Activated CD8-positive, alpha-beta memory T cell treated with anti-CD3 and anti-CD28 coated beads, Interleukin-2, amount 50 U/mL, for 48 hours (primary cell): Measurements from ENCODE around the gene STK35.

Experiments
- DNase-seq: peaks from one replicate; pipeline ENCODE4 v3.0.0-alpha.2; 2020

Gene STK35

GRCh38 chr20:2108498-2108897, 6.9 kb downstream of the STK35 start:
- no peak for DNase-seq

- DNase-seq, result no peak
Measured at GRCh38 chr20:2108987-2109386, 7.4 kb downstream of the STK35 start.

GRCh38 chr20:2109425-2110210, 8.0 kb downstream of the STK35 start:
- no peak for DNase-seq

GRCh38 chr20:2112910-2113309, 11.3 kb downstream of the STK35 start:
- no peak for DNase-seq

GRCh38 chr20:2114127-2114959, 12.7 kb downstream of the STK35 start:
- no peak for DNase-seq

GRCh38 chr20:2114990-2115681, 13.5 kb downstream of the STK35 start:
- DNase-seq, result no peak

GRCh38 chr20:2116170-2116940, 14.7 kb downstream of the STK35 start:
- DNase-seq, result no peak

- DNase-seq, result no peak
Measured at GRCh38 chr20:2118783-2119182, 17.2 kb downstream of the STK35 start.

GRCh38 chr20:2122936-2123335, 21.3 kb downstream of the STK35 start:
- DNase-seq, result no peak

- no peak for DNase-seq
Measured at GRCh38 chr20:2123720-2124119, 22.1 kb downstream of the STK35 start.

GRCh38 chr20:2124564-2125213, 23.1 kb downstream of the STK35 start:
- DNase-seq, result no peak

GRCh38 chr20:2125474-2126112, 24.0 kb downstream of the STK35 start:
- no peak for DNase-seq

GRCh38 chr20:2127238-2127637, 25.6 kb downstream of the STK35 start:
- DNase-seq, result no peak

GRCh38 chr20:2128542-2128941, 26.9 kb downstream of the STK35 start:
- no peak for DNase-seq

- no peak for DNase-seq
Measured at GRCh38 chr20:2130062-2130591, 28.5 kb downstream of the STK35 start.

GRCh38 chr20:2130683-2131082, 29.1 kb downstream of the STK35 start:
- DNase-seq, result no peak

- no peak for DNase-seq
Measured at GRCh38 chr20:2131366-2131765, 29.7 kb downstream of the STK35 start.

- no peak for DNase-seq
Measured at GRCh38 chr20:2132461-2132901, 30.9 kb downstream of the STK35 start.

GRCh38 chr20:2133318-2134183, 31.9 kb downstream of the STK35 start:
- no peak for DNase-seq

GRCh38 chr20:2135013-2135412, 33.4 kb downstream of the STK35 start:
- DNase-seq, result no peak
